ENCODE data around the gene INF2. TPM values are rescaled to one million over a fixed set of nuclear protein-coding genes. Genes with fewer than 3 reads are reported as not detected.
"Not testable (repeated sequence)": the region's sequence is repeated elsewhere in the genome, so short reads cannot be mapped to it uniquely, and the experiment has no call there.

The INF2 gene
- total RNA-seq, 1 donor from 2014 or later = 61.7 TPM

DNA sequence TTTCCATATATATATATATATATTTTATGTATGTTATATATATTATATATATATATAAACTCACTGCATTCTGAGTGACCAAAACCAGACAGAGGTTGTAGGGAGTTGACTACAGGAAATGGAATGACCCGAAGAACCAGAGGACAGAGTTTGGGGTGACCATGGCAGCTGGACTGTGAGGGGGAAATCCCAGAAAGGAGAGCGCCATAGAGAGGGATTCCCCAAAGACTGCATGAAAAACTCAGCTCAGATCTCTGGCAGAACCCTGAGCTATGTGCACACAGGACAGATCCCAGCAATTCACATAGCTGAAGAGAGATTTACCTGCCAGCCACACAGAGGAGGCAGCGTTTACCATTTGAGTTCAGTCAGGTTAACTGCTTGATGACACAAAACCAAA is 19.7 kb upstream of the INF2 start:
- DNase-seq (ENCODE audit: low read depth, low spot score) = no peak
- H3K4me1 Mint-ChIP-seq = peaks cover 38% of the 10 kb centered on the region
- no peaks in the 10 kb centered on the region for H3K27me3 Mint-ChIP-seq (ENCODE audit: low read depth)
- H3K4me3 Mint-ChIP-seq = no peak overlapping the region
- H3K9me3 Mint-ChIP-seq = peaks cover 3% of the 10 kb centered on the region
- TF ChIP-seq, protein P1, sequence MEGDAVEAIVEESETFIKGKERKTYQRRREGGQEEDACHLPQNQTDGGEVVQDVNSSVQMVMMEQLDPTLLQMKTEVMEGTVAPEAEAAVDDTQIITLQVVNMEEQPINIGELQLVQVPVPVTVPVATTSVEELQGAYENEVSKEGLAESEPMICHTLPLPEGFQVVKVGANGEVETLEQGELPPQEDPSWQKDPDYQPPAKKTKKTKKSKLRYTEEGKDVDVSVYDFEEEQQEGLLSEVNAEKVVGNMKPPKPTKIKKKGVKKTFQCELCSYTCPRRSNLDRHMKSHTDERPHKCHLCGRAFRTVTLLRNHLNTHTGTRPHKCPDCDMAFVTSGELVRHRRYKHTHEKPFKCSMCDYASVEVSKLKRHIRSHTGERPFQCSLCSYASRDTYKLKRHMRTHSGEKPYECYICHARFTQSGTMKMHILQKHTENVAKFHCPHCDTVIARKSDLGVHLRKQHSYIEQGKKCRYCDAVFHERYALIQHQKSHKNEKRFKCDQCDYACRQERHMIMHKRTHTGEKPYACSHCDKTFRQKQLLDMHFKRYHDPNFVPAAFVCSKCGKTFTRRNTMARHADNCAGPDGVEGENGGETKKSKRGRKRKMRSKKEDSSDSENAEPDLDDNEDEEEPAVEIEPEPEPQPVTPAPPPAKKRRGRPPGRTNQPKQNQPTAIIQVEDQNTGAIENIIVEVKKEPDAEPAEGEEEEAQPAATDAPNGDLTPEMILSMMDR (conservative IDR thresholded peaks at IDR 0.05) = no peak
- no peak overlapping the region for H3K27ac Mint-ChIP-seq (ENCODE audit: unreplicated experiment)
- peaks cover 5% of the 10 kb centered on the region for H3K36me3 Mint-ChIP-seq (ENCODE audit: low read depth)

- not testable (repeated sequence) for H3K27me3 Mint-ChIP-seq (ENCODE audit: low read depth); H3K36me3 Mint-ChIP-seq (ENCODE audit: low read depth); H3K4me3 Mint-ChIP-seq; DNase-seq (ENCODE audit: low read depth, low spot score); H3K27ac Mint-ChIP-seq (ENCODE audit: unreplicated experiment); H3K9me3 Mint-ChIP-seq
- peaks cover 34% of the 10 kb centered on the region for H3K4me1 Mint-ChIP-seq
Measured at GRCh38 chr14:104671330-104671977, 18.0 kb upstream of the INF2 start.

DNA sequence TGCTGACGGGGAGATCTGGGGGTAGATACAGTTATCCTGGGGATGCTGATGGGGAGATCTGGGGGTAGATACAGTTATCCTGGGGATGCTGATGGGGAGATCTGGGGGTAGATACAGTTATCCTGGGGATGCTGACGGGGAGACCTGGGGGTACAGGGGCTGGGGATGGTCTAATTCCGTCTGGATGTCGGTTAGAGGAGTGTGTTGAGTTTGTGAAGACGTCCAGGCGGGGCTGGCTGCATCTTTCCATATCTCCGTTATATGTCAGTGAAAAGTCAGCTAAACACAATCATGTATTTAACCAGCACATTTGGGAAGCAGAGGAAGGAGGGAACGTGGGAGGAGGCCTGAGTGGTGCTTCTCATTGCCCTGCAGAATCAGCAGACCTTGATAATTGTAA is 17.3 kb upstream of the INF2 start:
- H3K9me3 Mint-ChIP-seq; H3K36me3 Mint-ChIP-seq (ENCODE audit: low read depth); H3K27me3 Mint-ChIP-seq (ENCODE audit: low read depth); H3K4me3 Mint-ChIP-seq; H3K27ac Mint-ChIP-seq (ENCODE audit: unreplicated experiment); DNase-seq (ENCODE audit: low read depth, low spot score): not testable (repeated sequence)
- H3K4me1 Mint-ChIP-seq = peaks cover 36% of the 10 kb centered on the region

DNA sequence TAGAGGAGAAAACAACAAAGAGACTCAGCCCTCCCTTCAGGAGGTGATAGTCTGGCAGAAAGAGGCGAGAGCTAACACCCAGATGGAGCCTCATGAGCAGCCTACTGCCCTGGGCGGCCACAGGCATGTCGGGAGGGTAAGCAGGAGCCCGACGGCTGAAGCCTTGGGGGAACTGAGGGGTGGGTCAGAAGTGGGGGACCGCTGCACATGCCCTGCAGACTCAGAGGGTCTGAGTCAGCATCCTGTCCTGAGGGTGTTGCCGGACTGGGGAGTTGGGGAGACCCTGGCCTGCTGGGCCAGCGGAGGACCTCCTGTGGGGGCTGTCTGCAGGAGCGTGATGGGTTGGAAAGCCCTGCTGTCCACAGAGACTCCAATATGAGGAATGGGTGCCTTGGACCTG is 15.9 kb upstream of the INF2 start:
- H3K27me3 Mint-ChIP-seq (ENCODE audit: low read depth) = peaks cover 2% of the 10 kb centered on the region
- DNase-seq (ENCODE audit: low read depth, low spot score) = no peak
- H3K27ac Mint-ChIP-seq (ENCODE audit: unreplicated experiment) = no peak overlapping the region
- H3K4me1 Mint-ChIP-seq = peaks cover 40% of the 10 kb centered on the region
- TF ChIP-seq, protein P1 (conservative IDR thresholded peaks at IDR 0.05) = no peak
- H3K4me3 Mint-ChIP-seq = no peak overlapping the region
- no peaks in the 10 kb centered on the region for H3K36me3 Mint-ChIP-seq (ENCODE audit: low read depth)
- peaks cover 3% of the 10 kb centered on the region for H3K9me3 Mint-ChIP-seq

GRCh38 chr14:104675447-104675846 is 14.0 kb upstream of the INF2 start:
- no peaks in the 10 kb centered on the region for H3K36me3 Mint-ChIP-seq (ENCODE audit: low read depth)
- H3K27ac Mint-ChIP-seq (ENCODE audit: unreplicated experiment) = peak overlapping the region; percentile 19

DNA sequence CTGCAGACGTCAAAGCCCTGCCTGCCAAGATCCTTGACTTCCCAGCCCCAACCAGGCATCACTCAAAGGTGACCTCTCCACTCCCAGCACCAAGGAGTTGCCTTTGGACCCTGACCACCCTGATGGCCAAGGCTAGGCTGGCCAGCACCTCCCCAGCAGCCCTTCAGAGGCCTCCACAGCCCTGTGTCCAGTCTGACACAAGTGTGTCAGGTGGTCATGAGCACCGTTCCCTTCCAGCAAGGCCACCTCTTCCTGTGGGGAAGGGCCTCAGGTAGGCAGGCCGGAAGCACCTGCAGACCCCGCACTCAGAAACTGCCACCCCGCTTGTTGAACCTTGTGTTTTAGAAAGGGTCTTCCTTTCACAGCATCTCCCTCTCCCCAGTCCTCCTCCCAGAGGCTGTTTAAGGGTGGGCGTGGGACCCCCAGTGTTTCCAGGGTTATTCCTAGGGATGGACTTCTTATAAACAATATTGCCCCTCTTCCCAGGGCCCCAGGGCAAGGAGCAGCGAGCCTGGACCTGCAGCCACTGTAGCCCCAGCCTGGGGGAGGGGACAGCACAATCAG is 13.2 kb upstream of the INF2 start:
- TF ChIP-seq, protein P1 (conservative IDR thresholded peaks at IDR 0.05) = no peak
- Mint-ChIP-seq H3K36me3 (ENCODE audit: low read depth) (no peaks in the 10 kb centered on the region), H3K9me3 (no peaks in the 10 kb centered on the region), H3K27me3 (ENCODE audit: low read depth) (peaks cover 2% of the 10 kb centered on the region), H3K27ac (ENCODE audit: unreplicated experiment) (peak overlapping the region; percentile 6), H3K4me3 (peak overlapping the region; percentile 38), H3K4me1 (peaks cover 46% of the 10 kb centered on the region)
- DNase-seq (ENCODE audit: low read depth, low spot score) = no peak

More at GRCh38 chr14:104675447-104675846, 14.0 kb upstream of the INF2 start:
- TF ChIP-seq, protein P1 (conservative IDR thresholded peaks at IDR 0.05) = no peak
- Mint-ChIP-seq H3K4me3 (no peak overlapping the region), H3K9me3 (peaks cover 3% of the 10 kb centered on the region), H3K27me3 (ENCODE audit: low read depth) (peaks cover 2% of the 10 kb centered on the region), H3K4me1 (peaks cover 39% of the 10 kb centered on the region)
- no peak for DNase-seq (ENCODE audit: low read depth, low spot score)
